ENCODE data around the gene TAF4B.

DNA sequence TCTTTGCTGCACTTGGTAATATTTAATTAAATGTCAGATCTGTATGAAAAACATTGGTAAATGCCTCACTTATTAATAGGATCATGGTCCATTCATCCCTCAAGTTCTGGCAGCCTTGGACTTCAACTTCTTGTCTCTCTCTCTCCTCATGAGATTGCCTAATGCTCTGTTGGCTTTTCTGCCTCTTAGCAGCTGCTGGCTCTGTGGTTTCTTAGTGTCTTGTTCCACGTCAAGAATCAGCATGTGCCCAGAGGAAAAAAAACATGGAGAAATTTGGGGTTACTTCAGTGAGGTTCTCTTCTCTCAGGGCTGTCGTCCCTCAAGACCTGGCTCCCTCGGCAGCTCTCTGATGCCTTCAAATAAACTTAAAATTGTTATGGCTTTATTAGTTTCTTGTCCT, 75.4 kb downstream of the TAF4B start:
- TF ChIP-seq, protein P1, sequence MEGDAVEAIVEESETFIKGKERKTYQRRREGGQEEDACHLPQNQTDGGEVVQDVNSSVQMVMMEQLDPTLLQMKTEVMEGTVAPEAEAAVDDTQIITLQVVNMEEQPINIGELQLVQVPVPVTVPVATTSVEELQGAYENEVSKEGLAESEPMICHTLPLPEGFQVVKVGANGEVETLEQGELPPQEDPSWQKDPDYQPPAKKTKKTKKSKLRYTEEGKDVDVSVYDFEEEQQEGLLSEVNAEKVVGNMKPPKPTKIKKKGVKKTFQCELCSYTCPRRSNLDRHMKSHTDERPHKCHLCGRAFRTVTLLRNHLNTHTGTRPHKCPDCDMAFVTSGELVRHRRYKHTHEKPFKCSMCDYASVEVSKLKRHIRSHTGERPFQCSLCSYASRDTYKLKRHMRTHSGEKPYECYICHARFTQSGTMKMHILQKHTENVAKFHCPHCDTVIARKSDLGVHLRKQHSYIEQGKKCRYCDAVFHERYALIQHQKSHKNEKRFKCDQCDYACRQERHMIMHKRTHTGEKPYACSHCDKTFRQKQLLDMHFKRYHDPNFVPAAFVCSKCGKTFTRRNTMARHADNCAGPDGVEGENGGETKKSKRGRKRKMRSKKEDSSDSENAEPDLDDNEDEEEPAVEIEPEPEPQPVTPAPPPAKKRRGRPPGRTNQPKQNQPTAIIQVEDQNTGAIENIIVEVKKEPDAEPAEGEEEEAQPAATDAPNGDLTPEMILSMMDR (IDR thresholded peaks at IDR 0.05; ENCODE audit: poor library complexity) = no peak
- TF ChIP-seq EZH2phosphoT487 (IDR thresholded peaks at IDR 0.05; ENCODE audit: low read depth, severe bottlenecking, unreplicated experiment) = no peak
- TF ChIP-seq EZH2 (IDR thresholded peaks at IDR 0.05; ENCODE audit: borderline replicate concordance) = no peak
